ENCODE measurements around the gene TMTC1.

The TMTC1 gene

GRCh38 chr12:29582146-29582545, 201.6 kb downstream of the TMTC1 start:
- Histone ChIP-seq H3K27ac (ENCODE audit: low read depth, low read length) (no peak overlapping the region), H2BK5ac (ENCODE audit: low read depth, low read length, poor library complexity) (no peak overlapping the region), H2AFZ (ENCODE audit: insufficient read depth, low read length, poor library complexity) (no peak overlapping the region), H3K14ac (ENCODE audit: low read length) (no peak overlapping the region), H2BK120ac (ENCODE audit: insufficient read depth, low read length, poor library complexity) (no peak overlapping the region), H3K79me2 (ENCODE audit: control insufficient read depth, insufficient read depth, low read length, poor library complexity) (no peaks in the 10 kb centered on the region), H4K8ac (ENCODE audit: low read depth, low read length) (no peak overlapping the region), H4K91ac (ENCODE audit: low read depth, low read length) (no peak overlapping the region), H4K12ac (ENCODE audit: low read depth, low read length) (no peak overlapping the region), H3K9ac (ENCODE audit: low read length) (no peak overlapping the region), H2AK5ac (ENCODE audit: low read length) (no peak overlapping the region), H3K23ac (ENCODE audit: low read length) (no peak overlapping the region), H3K36me3 (ENCODE audit: control insufficient read depth in 1 of 2, insufficient read depth in 2 of 2, low read length in 2 of 2) (no peaks in the 10 kb centered on the region), H3K79me1 (ENCODE audit: low read length) (no peaks in the 10 kb centered on the region), H2BK12ac (ENCODE audit: low read length) (no peak overlapping the region), H3K4me2 (ENCODE audit: low read length) (no peak overlapping the region), H3K4ac (ENCODE audit: low read depth, low read length) (no peak overlapping the region), H3K4me3 (ENCODE audit: low read depth, low read length) (no peak overlapping the region), H3K4me1 (ENCODE audit: control insufficient read depth in 1 of 2, insufficient read depth in 2 of 2, low read length in 2 of 2) (no peaks in the 10 kb centered on the region), H3K27me3 (ENCODE audit: insufficient read depth, low read length) (no peaks in the 10 kb centered on the region), H3K18ac (ENCODE audit: low read length) (no peak overlapping the region), H3K9me3 (ENCODE audit: insufficient read depth, low read depth, low read length) (no peaks in the 10 kb centered on the region)
- no peak for DNase-seq

GRCh38 chr12:29581631-29582030, 202.1 kb downstream of the TMTC1 start:
- H3K79me1 ChIP-seq (ENCODE audit: low read length), result no peaks in the 10 kb centered on the region
- H3K36me3 ChIP-seq (ENCODE audit: control insufficient read depth in 1 of 2, insufficient read depth in 2 of 2, low read length in 2 of 2), result no peaks in the 10 kb centered on the region
- no CpG with 5 or more reads among the region's 4 CpGs for WGBS (ENCODE audit: extremely low coverage, insufficient coverage, insufficient read length)
- no peaks in the 10 kb centered on the region for H3K27me3 ChIP-seq (ENCODE audit: insufficient read depth, low read length)
- H3K4me2 ChIP-seq (ENCODE audit: low read length), result no peak overlapping the region
- no peak overlapping the region for H3K9ac ChIP-seq (ENCODE audit: low read length)
- no peak overlapping the region for H2BK12ac ChIP-seq (ENCODE audit: low read length)
- no peak overlapping the region for H2AK5ac ChIP-seq (ENCODE audit: low read length)
- no peak overlapping the region for H2BK120ac ChIP-seq (ENCODE audit: insufficient read depth, low read length, poor library complexity)
- no peak for DNase-seq
- no peak overlapping the region for H4K91ac ChIP-seq (ENCODE audit: low read depth, low read length)
- no peak overlapping the region for H2BK5ac ChIP-seq (ENCODE audit: low read depth, low read length, poor library complexity)
- no peak overlapping the region for H3K4me3 ChIP-seq (ENCODE audit: low read depth, low read length)
- H2AFZ ChIP-seq (ENCODE audit: insufficient read depth, low read length, poor library complexity), result no peak overlapping the region
- no peak overlapping the region for H3K14ac ChIP-seq (ENCODE audit: low read length)
- H3K23ac ChIP-seq (ENCODE audit: low read length), result no peak overlapping the region
- no peaks in the 10 kb centered on the region for H3K4me1 ChIP-seq (ENCODE audit: control insufficient read depth in 1 of 2, insufficient read depth in 2 of 2, low read length in 2 of 2)
- no peak overlapping the region for H3K18ac ChIP-seq (ENCODE audit: low read length)
- H3K9me3 ChIP-seq (ENCODE audit: insufficient read depth, low read depth, low read length), result no peaks in the 10 kb centered on the region
- no peak overlapping the region for H4K12ac ChIP-seq (ENCODE audit: low read depth, low read length)
- H3K4ac ChIP-seq (ENCODE audit: low read depth, low read length), result no peak overlapping the region
- no peak overlapping the region for H4K8ac ChIP-seq (ENCODE audit: low read depth, low read length)
- H3K79me2 ChIP-seq (ENCODE audit: control insufficient read depth, insufficient read depth, low read length, poor library complexity), result no peaks in the 10 kb centered on the region
- H3K27ac ChIP-seq (ENCODE audit: low read depth, low read length), result no peak overlapping the region

- Histone ChIP-seq H2BK5ac (ENCODE audit: low read depth, low read length, poor library complexity) (no peak overlapping the region), H3K4me3 (ENCODE audit: low read depth, low read length) (no peak overlapping the region), H4K91ac (ENCODE audit: low read depth, low read length) (no peak overlapping the region), H2BK120ac (ENCODE audit: insufficient read depth, low read length, poor library complexity) (no peak overlapping the region), H3K23ac (ENCODE audit: low read length) (no peak overlapping the region), H3K27ac (ENCODE audit: low read depth, low read length) (no peak overlapping the region), H3K4me1 (ENCODE audit: control insufficient read depth in 1 of 2, insufficient read depth in 2 of 2, low read length in 2 of 2) (no peaks in the 10 kb centered on the region), H3K9me3 (ENCODE audit: insufficient read depth, low read depth, low read length) (no peaks in the 10 kb centered on the region), H3K79me2 (ENCODE audit: control insufficient read depth, insufficient read depth, low read length, poor library complexity) (no peaks in the 10 kb centered on the region), H4K12ac (ENCODE audit: low read depth, low read length) (no peak overlapping the region), H3K4ac (ENCODE audit: low read depth, low read length) (no peak overlapping the region), H2AK5ac (ENCODE audit: low read length) (no peak overlapping the region), H3K14ac (ENCODE audit: low read length) (no peak overlapping the region), H3K27me3 (ENCODE audit: insufficient read depth, low read length) (no peaks in the 10 kb centered on the region), H2AFZ (ENCODE audit: insufficient read depth, low read length, poor library complexity) (no peak overlapping the region), H3K4me2 (ENCODE audit: low read length) (no peak overlapping the region), H3K36me3 (ENCODE audit: control insufficient read depth in 1 of 2, insufficient read depth in 2 of 2, low read length in 2 of 2) (no peaks in the 10 kb centered on the region), H3K18ac (ENCODE audit: low read length) (no peak overlapping the region), H3K9ac (ENCODE audit: low read length) (no peak overlapping the region), H4K8ac (ENCODE audit: low read depth, low read length) (no peak overlapping the region), H2BK12ac (ENCODE audit: low read length) (no peak overlapping the region), H3K79me1 (ENCODE audit: low read length) (no peaks in the 10 kb centered on the region)
- no CpG with 5 or more reads among the region's 1 CpG for WGBS (ENCODE audit: extremely low coverage, insufficient coverage, insufficient read length)
- DNase-seq, result no peak
Measured at GRCh38 chr12:29580971-29581370, 202.8 kb downstream of the TMTC1 start.

GRCh38 chr12:29578731-29579130, 205.0 kb downstream of the TMTC1 start:
- no peak overlapping the region for H3K4me2 ChIP-seq (ENCODE audit: low read length)
- no peak overlapping the region for H3K18ac ChIP-seq (ENCODE audit: low read length)
- no peak overlapping the region for H2AK5ac ChIP-seq (ENCODE audit: low read length)
- H3K79me1 ChIP-seq (ENCODE audit: low read length), result no peaks in the 10 kb centered on the region
- no peak overlapping the region for H2AFZ ChIP-seq (ENCODE audit: insufficient read depth, low read length, poor library complexity)
- H4K91ac ChIP-seq (ENCODE audit: low read depth, low read length), result no peak overlapping the region
- H3K36me3 ChIP-seq (ENCODE audit: control insufficient read depth in 1 of 2, insufficient read depth in 2 of 2, low read length in 2 of 2), result no peaks in the 10 kb centered on the region
- H3K79me2 ChIP-seq (ENCODE audit: control insufficient read depth, insufficient read depth, low read length, poor library complexity), result no peaks in the 10 kb centered on the region
- no peak overlapping the region for H3K4me3 ChIP-seq (ENCODE audit: low read depth, low read length)
- H3K27ac ChIP-seq (ENCODE audit: low read depth, low read length), result no peak overlapping the region
- H3K23ac ChIP-seq (ENCODE audit: low read length), result no peak overlapping the region
- no peak overlapping the region for H2BK120ac ChIP-seq (ENCODE audit: insufficient read depth, low read length, poor library complexity)
- H2BK5ac ChIP-seq (ENCODE audit: low read depth, low read length, poor library complexity), result no peak overlapping the region
- no CpG with 5 or more reads among the region's 3 CpGs for WGBS (ENCODE audit: extremely low coverage, insufficient coverage, insufficient read length)
- no peaks in the 10 kb centered on the region for H3K9me3 ChIP-seq (ENCODE audit: insufficient read depth, low read depth, low read length)
- H2BK12ac ChIP-seq (ENCODE audit: low read length), result no peak overlapping the region
- H3K27me3 ChIP-seq (ENCODE audit: insufficient read depth, low read length), result no peaks in the 10 kb centered on the region
- no peaks in the 10 kb centered on the region for H3K4me1 ChIP-seq (ENCODE audit: control insufficient read depth in 1 of 2, insufficient read depth in 2 of 2, low read length in 2 of 2)
- H4K12ac ChIP-seq (ENCODE audit: low read depth, low read length), result no peak overlapping the region
- no peak for DNase-seq
- no peak overlapping the region for H4K8ac ChIP-seq (ENCODE audit: low read depth, low read length)
- H3K9ac ChIP-seq (ENCODE audit: low read length), result no peak overlapping the region
- no peak overlapping the region for H3K4ac ChIP-seq (ENCODE audit: low read depth, low read length)
- no peak overlapping the region for H3K14ac ChIP-seq (ENCODE audit: low read length)

All from trophoblast cell (in vitro differentiated cells and primary cell).